ENCODE data around the gene FAM107B. TPM values are rescaled to one million over a fixed set of nuclear protein-coding genes. Genes with fewer than 3 reads are reported as not detected.

The FAM107B gene
- total and polyA plus RNA-seq, 2 experiments from 2014 or later = 85.5 to 85.9 TPM

GRCh38 chr10:14519785-14520184 is 254.9 kb downstream of the FAM107B start:
- Histone ChIP-seq H3K4me3 (no peak overlapping the region), H3K4me2 (no peak overlapping the region), H3K9me3 (ENCODE audit: low read depth) (no peaks in the 10 kb centered on the region), H3K4me1 (ENCODE audit: insufficient read depth) (peaks cover 4% of the 10 kb centered on the region), H4K20me1 (ENCODE audit: insufficient read depth, poor library complexity, severe bottlenecking) (no peaks in the 10 kb centered on the region), H3K79me2 (peaks cover 19% of the 10 kb centered on the region), H3K36me3 (replicated peaks; ENCODE audit: insufficient read depth, low read depth) (no peaks in the 10 kb centered on the region), H3K27me3 (no peaks in the 10 kb centered on the region), H2AFZ (no peak overlapping the region), H3K27ac (no peak overlapping the region), H3K9me2 (replicated peaks; ENCODE audit: insufficient read depth) (no peaks in the 10 kb centered on the region)
- 85% methylated on average over 7 of the region's 7 CpGs for WGBS (ENCODE audit: low lambda C conversion rate, missing lambda C conversion rate)
- no peak for TF ChIP-seq CTCF (IDR thresholded peaks at IDR 0.05; ENCODE audit: poor library complexity)
- TF ChIP-seq EZH2phosphoT487 (IDR thresholded peaks at IDR 0.05; ENCODE audit: low read depth, severe bottlenecking, unreplicated experiment) = no peak
- no peak for TF ChIP-seq EZH2 (IDR thresholded peaks at IDR 0.05; ENCODE audit: borderline replicate concordance)
- no peak for DNase-seq (ENCODE audit: low spot score)

- Histone ChIP-seq H2AFZ (no peak overlapping the region), H3K4me3 (no peak overlapping the region), H3K79me2 (peaks cover 8% of the 10 kb centered on the region), H3K4me2 (no peak overlapping the region), H3K27me3 (no peaks in the 10 kb centered on the region), H3K9me2 (replicated peaks; ENCODE audit: insufficient read depth) (no peaks in the 10 kb centered on the region), H4K20me1 (ENCODE audit: insufficient read depth, poor library complexity, severe bottlenecking) (no peaks in the 10 kb centered on the region), H3K9me3 (ENCODE audit: low read depth) (no peaks in the 10 kb centered on the region), H3K27ac (no peak overlapping the region), H3K36me3 (replicated peaks; ENCODE audit: insufficient read depth, low read depth) (no peaks in the 10 kb centered on the region), H3K4me1 (ENCODE audit: insufficient read depth) (no peaks in the 10 kb centered on the region)
- TF ChIP-seq EZH2phosphoT487 (IDR thresholded peaks at IDR 0.05; ENCODE audit: low read depth, severe bottlenecking, unreplicated experiment) (no peak), CTCF (IDR thresholded peaks at IDR 0.05; ENCODE audit: poor library complexity) (no peak)
- DNase-seq (ENCODE audit: low spot score) = no peak
- 67% methylated on average over 3 of the region's 3 CpGs for WGBS (ENCODE audit: low lambda C conversion rate, missing lambda C conversion rate)
These were observed 256.5 kb downstream of the FAM107B start for GRCh38 chr10:14518149-14518548.

- no peaks in the 10 kb centered on the region for H3K9me2 ChIP-seq (replicated peaks; ENCODE audit: insufficient read depth)
- WGBS (ENCODE audit: low lambda C conversion rate, missing lambda C conversion rate) = over 99% methylated on average over 4 of the region's 4 CpGs
- H3K27me3 ChIP-seq = no peaks in the 10 kb centered on the region
- TF ChIP-seq EZH2 (IDR thresholded peaks at IDR 0.05; ENCODE audit: borderline replicate concordance) (no peak), EZH2phosphoT487 (IDR thresholded peaks at IDR 0.05; ENCODE audit: low read depth, severe bottlenecking, unreplicated experiment) (no peak), CTCF (IDR thresholded peaks at IDR 0.05; ENCODE audit: poor library complexity) (no peak)
- H3K4me2 ChIP-seq = no peak overlapping the region
- H4K20me1 ChIP-seq (ENCODE audit: insufficient read depth, poor library complexity, severe bottlenecking) = no peaks in the 10 kb centered on the region
- H3K4me1 ChIP-seq (ENCODE audit: insufficient read depth) = no peaks in the 10 kb centered on the region
- H2AFZ ChIP-seq = no peak overlapping the region
- peaks cover 2% of the 10 kb centered on the region for H3K36me3 ChIP-seq (replicated peaks; ENCODE audit: insufficient read depth, low read depth)
- no peak overlapping the region for H3K4me3 ChIP-seq
- H3K9me3 ChIP-seq (ENCODE audit: low read depth) = peaks cover 3% of the 10 kb centered on the region
- no peak for DNase-seq (ENCODE audit: low spot score)
- H3K27ac ChIP-seq = no peak overlapping the region
- no peaks in the 10 kb centered on the region for H3K79me2 ChIP-seq
These were observed 261.6 kb downstream of the FAM107B start for GRCh38 chr10:14513123-14513522.

- Histone ChIP-seq H3K4me1 (ENCODE audit: insufficient read depth) (no peaks in the 10 kb centered on the region), H3K4me3 (no peak overlapping the region), H3K9me2 (replicated peaks; ENCODE audit: insufficient read depth) (no peaks in the 10 kb centered on the region), H3K79me2 (no peaks in the 10 kb centered on the region), H3K36me3 (replicated peaks; ENCODE audit: insufficient read depth, low read depth) (peaks cover 2% of the 10 kb centered on the region), H3K4me2 (no peak overlapping the region), H3K27me3 (no peaks in the 10 kb centered on the region), H3K9me3 (ENCODE audit: low read depth) (peaks cover 3% of the 10 kb centered on the region), H3K27ac (no peak overlapping the region), H4K20me1 (ENCODE audit: insufficient read depth, poor library complexity, severe bottlenecking) (no peaks in the 10 kb centered on the region), H2AFZ (no peak overlapping the region)
- TF ChIP-seq EZH2phosphoT487 (IDR thresholded peaks at IDR 0.05; ENCODE audit: low read depth, severe bottlenecking, unreplicated experiment) (no peak), EZH2 (IDR thresholded peaks at IDR 0.05; ENCODE audit: borderline replicate concordance) (no peak), CTCF (IDR thresholded peaks at IDR 0.05; ENCODE audit: poor library complexity) (no peak)
- WGBS (ENCODE audit: low lambda C conversion rate, missing lambda C conversion rate) = 66% methylated on average over 2 of the region's 2 CpGs
- no peak for DNase-seq (ENCODE audit: low spot score)
These were observed 264.4 kb downstream of the FAM107B start for GRCh38 chr10:14510346-14510745.

Measured in hepatocyte (in vitro differentiated cells).